GM12878 (cell line): ENCODE data around the gene CDKN3. TPM values are rescaled to one million over a fixed set of nuclear protein-coding genes. Genes with fewer than 3 reads are reported as not detected.

Experiments
- ATAC-seq: fragments of 200-7000 bp; cut with Tn5 transposase; 3 replicates; pipeline ENCODE4 v1.9.1; 2020; ENCODE audit warnings: mild to moderate bottlenecking, moderate library complexity
- BruUV-seq: library from RNA; stranded (reverse); fragments of 400-500 nt; replicated peaks from 2 replicates; lab custom pipeline; 2021; lab: Mats Ljungman, UMichigan
- CTCF ChIA-PET: fragments of 300-600 bp; sonication (Branson Sonifier 250); formaldehyde crosslinking; extraction: SDS; loops from one replicate; lab custom pipeline; 2021; ENCODE audit warnings: inconsistent platforms; lab: Yijun Ruan, JAX
- POLR2A ChIA-PET: fragments of 350-600 bp; formaldehyde crosslinking; extraction: SDS; loops from one replicate; lab custom pipeline; 2021; ENCODE audit warnings: inconsistent platforms; lab: Charles Lee
- RAD21 ChIA-PET: fragments of 300-600 bp; sonication (Branson Sonifier 250); formaldehyde crosslinking; loops from one replicate; lab custom pipeline; 2023; ENCODE audit warnings: antibody characterized with exemption; ENCODE audit not compliant: unreplicated experiment; lab: Charles Lee
- SMC1A ChIA-PET: fragments of 300-600 bp; sonication (Branson Sonifier 250); formaldehyde crosslinking; loops from one replicate; lab custom pipeline; 2023; ENCODE audit not compliant: unreplicated experiment, uncharacterized antibody; lab: Charles Lee
- DNase-seq: peaks from one replicate; pipeline ENCODE4 v3.0.0-alpha.2; 2011; ENCODE audit warnings: low read depth, low spot score
- FAIRE-seq: peaks from 3 replicates; lab custom pipeline; 2011; peaks lifted over from hg19 to GRCh38; lab: Jason Lieb, UNC
- H2AFZ ChIP-seq: 2 replicates; pipeline ENCODE4 v1.6.0; 2011; ENCODE audit warnings: low read depth, low read length, control low read depth; ENCODE audit not compliant: control insufficient read depth
- H3K27ac ChIP-seq: 2 replicates; pipeline ENCODE4 v1.5.1; 2011; ENCODE audit warnings: control low read depth; ENCODE audit not compliant: control insufficient read depth, insufficient read depth
- H3K27me3 ChIP-seq, 2 experiments: replicated peaks in 1 of 2; 2 replicates each; pipeline versions ENCODE4 v1.6.0 to v1.6.1; 2011; ENCODE audit warnings: low read length in 1 of 2; ENCODE audit not compliant: control insufficient read depth in 2 of 2, insufficient read depth in 2 of 2
- H3K36me3 ChIP-seq, 2 experiments: 2 replicates each; pipeline ENCODE4 v1.5.1; 2011; ENCODE audit warnings: low read length in 1 of 2; ENCODE audit not compliant: control insufficient read depth in 2 of 2, insufficient read depth in 2 of 2
- H3K4me1 ChIP-seq: 2 replicates; pipeline ENCODE4 v1.6.1; 2011; ENCODE audit warnings: mild to moderate bottlenecking, low read length, moderate library complexity, mixed read lengths; ENCODE audit not compliant: control insufficient read depth, insufficient read depth
- H3K4me2 ChIP-seq: 2 replicates; pipeline ENCODE4 v1.6.0; 2011; ENCODE audit warnings: control low read depth; ENCODE audit not compliant: control insufficient read depth, insufficient read depth
- H3K4me3 ChIP-seq: fragments of 200-600 bp; sonication (generic); 2 replicates; pipeline ENCODE4 v1.5.1; 2016
- H3K79me2 ChIP-seq: 2 replicates; pipeline ENCODE4 v1.6.0; 2011; ENCODE audit warnings: low read length; ENCODE audit not compliant: control insufficient read depth, insufficient read depth
- H3K9ac ChIP-seq: 2 replicates; pipeline ENCODE4 v1.8.0; 2011; ENCODE audit warnings: low read length, control low read depth, mixed read lengths; ENCODE audit not compliant: control insufficient read depth, insufficient read depth
- H3K9me3 ChIP-seq: replicated peaks from 3 replicates; pipeline ENCODE4 v1.5.1; 2011; ENCODE audit warnings: mild to moderate bottlenecking, low read length; ENCODE audit not compliant: control insufficient read depth, insufficient read depth
- H4K20me1 ChIP-seq: 2 replicates; pipeline ENCODE4 v1.6.0; 2011; ENCODE audit not compliant: control insufficient read depth, insufficient read depth
- ATF7 ChIP-seq: fragments of 450-650 bp; IDR thresholded peaks from 2 replicates; pipeline ENCODE4 v1.6.1; 2016; ENCODE audit warnings: low read depth, mild to moderate bottlenecking
- EZH2 ChIP-seq: IDR thresholded peaks from 2 replicates; pipeline ENCODE4 v1.6.1; 2012; ENCODE audit warnings: low read depth, mild to moderate bottlenecking, control low read depth, inconsistent platforms, low read length, borderline replicate concordance; ENCODE audit not compliant: control insufficient read depth
- HCFC1 ChIP-seq: fragments of 150-350 bp; IDR thresholded peaks from 2 replicates; pipeline ENCODE4 v1.6.1; 2014; ENCODE audit warnings: low read length
- KAT2A ChIP-seq: conservative IDR thresholded peaks from 2 replicates; pipeline ENCODE4 v1.6.1; 2011; ENCODE audit warnings: low read depth, low read length; ENCODE audit not compliant: control insufficient read depth
- KDM1A ChIP-seq: fragments of 200-600 bp; sonication (generic); IDR thresholded peaks from 2 replicates; pipeline ENCODE4 v1.6.1; 2016; ENCODE audit warnings: borderline replicate concordance
- MYB ChIP-seq: fragments of 150-350 bp; IDR thresholded peaks from 2 replicates; pipeline ENCODE4 v1.6.1; 2014; ENCODE audit warnings: mild to moderate bottlenecking, low read depth, low read length, borderline replicate concordance
- NFIC ChIP-seq: IDR thresholded peaks from 2 replicates; pipeline ENCODE4 v1.6.1; 2012; ENCODE audit warnings: low read depth, mild to moderate bottlenecking, inconsistent platforms, low read length, moderate library complexity
- PAX8 ChIP-seq: fragments of 450-650 bp; IDR thresholded peaks from 2 replicates; pipeline ENCODE4 v1.6.1; 2017; ENCODE audit warnings: mild to moderate bottlenecking, moderate library complexity
- RELA ChIP-seq: fragments of 450-650 bp; IDR thresholded peaks from 2 replicates; pipeline ENCODE4 v1.8.0; 2014; ENCODE audit warnings: borderline replicate concordance; ENCODE audit not compliant: partially characterized antibody
- SMAD1 ChIP-seq: fragments of 450-650 bp; IDR thresholded peaks from 2 replicates; pipeline ENCODE4 v1.6.1; 2018; ENCODE audit warnings: mild to moderate bottlenecking, low read depth; ENCODE audit not compliant: partially characterized antibody
- SMC3 ChIP-seq: IDR thresholded peaks from 2 replicates; pipeline ENCODE4 v1.6.1; 2011; ENCODE audit warnings: low read length, improper control_type of control experiment, borderline replicate concordance
- SRF ChIP-seq, 2 experiments: IDR thresholded peaks; 2 replicates each; pipeline ENCODE4 v1.6.1; 2011; ENCODE audit warnings: low read depth in 2 of 2, low read length in 2 of 2, mild to moderate bottlenecking in 1 of 2, moderate library complexity in 1 of 2
- ZNF384 ChIP-seq: IDR thresholded peaks from 2 replicates; pipeline ENCODE4 v1.6.1; 2012; ENCODE audit warnings: low read depth, mild to moderate bottlenecking, low read length, improper control_type of control experiment, borderline replicate concordance
- WGBS: methylation state at CpG from one replicate; pipeline ENCODE4 v1.1.6; 2016; ENCODE audit warnings: low lambda C conversion rate; ENCODE audit not compliant: insufficient replicate concordance, insufficient coverage; ENCODE audit errors: missing lambda C conversion rate; 5-methylcytosine and 5-hydroxymethylcytosine counted together
- in situ Hi-C: fragments of 300-500 bp; cut with MboI; formaldehyde crosslinking; loops from 9 replicates; pipeline ENCODE4 v1.14.3; 2018; ENCODE audit warnings: mixed read lengths
- intact Hi-C: fragments of 100-400 bp; cut with micrococcal nuclease; formaldehyde crosslinking; loops from one replicate; pipeline ENCODE4 v1.14.2; 2022; ENCODE audit not compliant: unreplicated experiment
- polyA plus RNA-seq, 11 experiments: library from polyadenylated mRNA; depleted of rRNA in 4 of 11; unstranded in 6 of 11; stranded (reverse) in 5 of 11; fragments of >200 nt; fragmentation: Nextera tagmentation in 4 of 11; fragmentation: Illumina TruSeq in 1 of 11; extraction: Ambion mirVana in 4 of 11; extraction: Trizol in 1 of 11; gene quantifications; 1 replicate in 1 of 11; 2 replicates in 10 of 11; pipeline versions ENCODE4 v1.2.1 to v1.2.3, GENCODE V29; 2011 to 2016; ENCODE audit warnings: inconsistent platforms in 2 of 11, missing spikeins in 2 of 11, low read depth in 1 of 11
- total RNA-seq, 4 experiments: library from RNA; depleted of rRNA in 3 of 4; stranded (reverse); fragments of >200 nt in 3 of 4; fragmentation: Illumina TruSeq in 1 of 4; extraction: Trizol in 1 of 4; gene quantifications; 2 replicates each; pipeline versions ENCODE4 v1.2.1 to v1.2.3, GENCODE V29; 2013 to 2021
- TF ChIP-seq, protein P1 (sequence below): IDR thresholded peaks from 2 replicates; pipeline ENCODE4 v1.6.1; 2011; ENCODE audit warnings: borderline replicate concordance, low read depth, mild to moderate bottlenecking, moderate library complexity, mixed read lengths, low read length; ENCODE audit not compliant: insufficient read depth; ENCODE audit errors: extremely low read length
- TF ChIP-seq, protein P2 (sequence below): IDR thresholded peaks from 2 replicates; pipeline ENCODE4 v1.6.1; 2011; ENCODE audit warnings: low read depth, mild to moderate bottlenecking, low read length, moderate library complexity, borderline replicate concordance; ENCODE audit errors: extremely low read depth
- TF ChIP-seq, protein P3 (sequence below): fragments of 450-650 bp; IDR thresholded peaks from 2 replicates; pipeline ENCODE4 v1.6.1; 2016; ENCODE audit warnings: mild to moderate bottlenecking, moderate library complexity, borderline replicate concordance
- TF ChIP-seq, protein P4 (sequence below): IDR thresholded peaks from 2 replicates; pipeline ENCODE4 v1.6.1; 2011; ENCODE audit warnings: low read depth, low read length, improper control_type of control experiment, borderline replicate concordance

CDKN3 gene
- total and polyA plus RNA-seq, 10 of the 15 experiments (the other 5 are each of a cell fraction or from before 2014, with no cell fraction given) = 54.9 to 197 (median 111) TPM

DNA sequence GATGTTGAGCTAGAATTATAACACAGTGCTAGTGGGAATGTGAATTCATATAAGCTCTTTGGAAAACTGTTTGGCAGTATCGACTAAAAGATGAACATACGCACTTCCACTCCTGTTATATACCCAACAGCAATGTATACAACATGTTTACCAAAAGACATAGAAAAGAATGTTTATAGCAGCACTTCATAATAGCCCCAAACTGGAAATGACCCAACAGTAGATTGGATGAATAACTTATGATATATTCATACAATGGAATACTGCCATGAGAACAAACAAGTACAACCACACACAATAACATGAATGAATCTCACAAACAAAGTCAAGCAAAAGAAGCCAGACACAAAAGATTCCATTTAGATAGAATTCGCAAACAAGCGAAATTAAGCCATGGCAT, 28.5 kb upstream of the CDKN3 start:
- RAD21 ChIA-PET = interaction anchor here (0.8 kb wide), 1 partner anchor 198 kb away, joined by 3 read pairs; no protein-coding TSS in a partner anchor
- H3K4me1 ChIP-seq = no peaks in the 10 kb centered on the region
- no peaks in the 10 kb centered on the region for H3K79me2 ChIP-seq
- no peak for DNase-seq
- in situ Hi-C loops (no loop called here), intact Hi-C loops (loop anchor here (5.0 to 10.0 kb wide), 2 partner anchors 194 to 407 kb away; no protein-coding TSS in a partner anchor)
- H4K20me1 ChIP-seq = no peaks in the 10 kb centered on the region
- no peak overlapping the region for H3K4me3 ChIP-seq
- H3K36me3 ChIP-seq = no peaks in the 10 kb centered on the region
- H3K4me2 ChIP-seq = no peak overlapping the region
- BruUV-seq = no TSS peak
- CTCF ChIA-PET = interaction anchor here (0.9 to 2.4 kb wide), 2 partner anchors 29 to 52 kb away, joined by 3 to 13 read pairs; partner anchors contain the start of gene CDKN3
- no peak overlapping the region for H3K9ac ChIP-seq
- SMC1A ChIA-PET = interaction anchor here (1.0 kb wide), 1 partner anchor 29 kb away, joined by 3 read pairs; no protein-coding TSS in a partner anchor
- no peak for FAIRE-seq
- no peak overlapping the region for H2AFZ ChIP-seq
- ATAC-seq = no peak
- H3K9me3 ChIP-seq = no peaks in the 10 kb centered on the region
- TF ChIP-seq RELA = no peak
- TF ChIP-seq SMAD1 = no peak
- TF ChIP-seq, protein P1, sequence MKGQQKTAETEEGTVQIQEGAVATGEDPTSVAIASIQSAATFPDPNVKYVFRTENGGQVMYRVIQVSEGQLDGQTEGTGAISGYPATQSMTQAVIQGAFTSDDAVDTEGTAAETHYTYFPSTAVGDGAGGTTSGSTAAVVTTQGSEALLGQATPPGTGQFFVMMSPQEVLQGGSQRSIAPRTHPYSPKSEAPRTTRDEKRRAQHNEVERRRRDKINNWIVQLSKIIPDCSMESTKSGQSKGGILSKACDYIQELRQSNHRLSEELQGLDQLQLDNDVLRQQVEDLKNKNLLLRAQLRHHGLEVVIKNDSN = no peak
- TF ChIP-seq SRF (IDR thresholded peaks at IDR 0.05; ENCODE audit: low read depth in 2 of 2, low read length in 2 of 2) = no peak
- no peak for TF ChIP-seq SMC3
- no peak for TF ChIP-seq EZH2
- no peak for TF ChIP-seq NFIC
- no peak for TF ChIP-seq PAX8
- TF ChIP-seq MYB = no peak
- no peak for TF ChIP-seq KAT2A
- TF ChIP-seq, protein P2, sequence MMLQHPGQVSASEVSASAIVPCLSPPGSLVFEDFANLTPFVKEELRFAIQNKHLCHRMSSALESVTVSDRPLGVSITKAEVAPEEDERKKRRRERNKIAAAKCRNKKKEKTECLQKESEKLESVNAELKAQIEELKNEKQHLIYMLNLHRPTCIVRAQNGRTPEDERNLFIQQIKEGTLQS = no peak
- TF ChIP-seq KDM1A = no peak
- no peak for TF ChIP-seq ATF7
- no peak for TF ChIP-seq ZNF384
- TF ChIP-seq, protein P3, sequence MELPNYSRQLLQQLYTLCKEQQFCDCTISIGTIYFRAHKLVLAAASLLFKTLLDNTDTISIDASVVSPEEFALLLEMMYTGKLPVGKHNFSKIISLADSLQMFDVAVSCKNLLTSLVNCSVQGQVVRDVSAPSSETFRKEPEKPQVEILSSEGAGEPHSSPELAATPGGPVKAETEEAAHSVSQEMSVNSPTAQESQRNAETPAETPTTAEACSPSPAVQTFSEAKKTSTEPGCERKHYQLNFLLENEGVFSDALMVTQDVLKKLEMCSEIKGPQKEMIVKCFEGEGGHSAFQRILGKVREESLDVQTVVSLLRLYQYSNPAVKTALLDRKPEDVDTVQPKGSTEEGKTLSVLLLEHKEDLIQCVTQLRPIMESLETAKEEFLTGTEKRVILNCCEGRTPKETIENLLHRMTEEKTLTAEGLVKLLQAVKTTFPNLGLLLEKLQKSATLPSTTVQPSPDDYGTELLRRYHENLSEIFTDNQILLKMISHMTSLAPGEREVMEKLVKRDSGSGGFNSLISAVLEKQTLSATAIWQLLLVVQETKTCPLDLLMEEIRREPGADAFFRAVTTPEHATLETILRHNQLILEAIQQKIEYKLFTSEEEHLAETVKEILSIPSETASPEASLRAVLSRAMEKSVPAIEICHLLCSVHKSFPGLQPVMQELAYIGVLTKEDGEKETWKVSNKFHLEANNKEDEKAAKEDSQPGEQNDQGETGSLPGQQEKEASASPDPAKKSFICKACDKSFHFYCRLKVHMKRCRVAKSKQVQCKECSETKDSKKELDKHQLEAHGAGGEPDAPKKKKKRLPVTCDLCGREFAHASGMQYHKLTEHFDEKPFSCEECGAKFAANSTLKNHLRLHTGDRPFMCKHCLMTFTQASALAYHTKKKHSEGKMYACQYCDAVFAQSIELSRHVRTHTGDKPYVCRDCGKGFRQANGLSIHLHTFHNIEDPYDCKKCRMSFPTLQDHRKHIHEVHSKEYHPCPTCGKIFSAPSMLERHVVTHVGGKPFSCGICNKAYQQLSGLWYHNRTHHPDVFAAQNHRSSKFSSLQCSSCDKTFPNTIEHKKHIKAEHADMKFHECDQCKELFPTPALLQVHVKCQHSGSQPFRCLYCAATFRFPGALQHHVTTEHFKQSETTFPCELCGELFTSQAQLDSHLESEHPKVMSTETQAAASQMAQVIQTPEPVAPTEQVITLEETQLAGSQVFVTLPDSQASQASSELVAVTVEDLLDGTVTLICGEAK = no peak
- TF ChIP-seq, protein P4, sequence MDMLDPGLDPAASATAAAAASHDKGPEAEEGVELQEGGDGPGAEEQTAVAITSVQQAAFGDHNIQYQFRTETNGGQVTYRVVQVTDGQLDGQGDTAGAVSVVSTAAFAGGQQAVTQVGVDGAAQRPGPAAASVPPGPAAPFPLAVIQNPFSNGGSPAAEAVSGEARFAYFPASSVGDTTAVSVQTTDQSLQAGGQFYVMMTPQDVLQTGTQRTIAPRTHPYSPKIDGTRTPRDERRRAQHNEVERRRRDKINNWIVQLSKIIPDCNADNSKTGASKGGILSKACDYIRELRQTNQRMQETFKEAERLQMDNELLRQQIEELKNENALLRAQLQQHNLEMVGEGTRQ = no peak
- TF ChIP-seq HCFC1 = no peak
- TF ChIP-seq, all 136 proteins: peak for 0
- no peak overlapping the region for H3K27ac ChIP-seq
- H3K27me3 ChIP-seq = no peaks in the 10 kb centered on the region
- 68% methylated on average over 4 of the region's 4 CpGs for WGBS
- POLR2A ChIA-PET = no interaction called here
